GM21723 (cell line): ENCODE data around the gene LAMA2.

Experiments
- ATAC-seq: cut with Tn5 transposase; IDR thresholded peaks from one replicate; pipeline ENCODE4 v1.9.1; 2021; ENCODE audit warnings: mild to moderate bottlenecking, moderate library complexity; ENCODE audit not compliant: unreplicated experiment

LAMA2 gene

GRCh38 chr6:129206821-129207220 is 323.9 kb downstream of the LAMA2 start:
- ATAC-seq: no peak

- ATAC-seq: no peak
These were observed 324.9 kb downstream of the LAMA2 start for GRCh38 chr6:129207832-129208231.

GRCh38 chr6:129208415-129209034 is 325.6 kb downstream of the LAMA2 start:
- ATAC-seq: no peak

DNA sequence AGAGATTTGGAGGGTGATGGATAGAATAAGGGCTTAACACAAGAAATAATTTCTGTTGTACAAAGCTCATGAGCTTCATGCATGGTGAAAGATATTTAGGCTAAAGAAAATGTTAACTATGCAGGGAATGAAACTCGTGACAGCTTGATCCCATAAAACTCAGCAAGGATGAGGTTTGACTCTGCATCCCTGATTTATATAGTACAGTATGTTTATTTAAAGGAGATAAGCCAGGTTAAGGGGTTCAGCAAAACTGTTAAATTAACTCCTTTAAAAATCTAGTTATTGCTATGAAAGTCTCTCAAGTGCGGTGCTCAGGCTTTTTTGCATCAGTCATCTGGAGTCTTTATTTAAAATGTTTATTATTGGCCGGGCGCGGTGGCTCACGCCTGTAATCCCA is 326.4 kb downstream of the LAMA2 start:
- no peak for ATAC-seq

GRCh38 chr6:129210684-129211083 is 327.7 kb downstream of the LAMA2 start:
- ATAC-seq: no peak

DNA sequence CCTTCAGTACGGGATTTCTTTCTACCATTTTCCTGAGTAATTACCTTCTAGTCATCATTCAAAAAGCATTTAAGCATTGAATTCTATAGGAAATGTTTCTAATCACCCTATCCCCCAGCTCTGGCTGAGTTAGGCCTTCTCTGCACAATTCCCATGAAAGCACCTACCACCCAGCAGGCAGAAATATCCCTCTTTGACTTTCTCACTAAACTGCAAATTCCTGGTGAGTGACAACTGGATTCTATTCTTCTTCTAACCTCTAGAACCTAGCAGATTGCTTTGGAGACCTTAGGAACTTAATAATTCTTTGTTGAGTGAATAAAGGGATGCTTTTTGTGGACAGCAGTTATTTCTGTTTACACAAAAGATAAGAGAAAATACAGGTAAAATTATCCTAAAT is 328.7 kb downstream of the LAMA2 start:
- ATAC-seq: no peak

DNA sequence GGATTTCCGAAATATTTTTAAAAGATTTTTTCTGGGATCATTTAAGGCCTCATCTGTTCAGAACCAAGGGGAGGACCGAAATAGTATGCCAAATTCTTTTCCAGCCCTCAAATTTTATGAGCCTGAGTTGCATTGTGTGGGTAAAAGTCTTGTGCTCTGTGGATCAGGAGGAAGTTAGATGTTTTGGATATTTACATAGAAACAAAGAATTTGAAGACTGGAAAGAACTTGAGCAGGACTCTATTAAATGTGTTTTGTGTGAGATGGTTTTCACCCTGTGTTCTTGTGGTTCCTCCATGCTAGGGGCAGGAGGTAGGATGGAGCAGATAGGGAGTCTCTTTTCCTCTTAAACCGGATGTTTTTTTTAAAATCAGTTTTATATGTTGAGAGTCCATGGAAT is 329.1 kb downstream of the LAMA2 start:
- ATAC-seq: no peak

GRCh38 chr6:129215246-129215645 is 332.3 kb downstream of the LAMA2 start:
- no peak for ATAC-seq

DNA sequence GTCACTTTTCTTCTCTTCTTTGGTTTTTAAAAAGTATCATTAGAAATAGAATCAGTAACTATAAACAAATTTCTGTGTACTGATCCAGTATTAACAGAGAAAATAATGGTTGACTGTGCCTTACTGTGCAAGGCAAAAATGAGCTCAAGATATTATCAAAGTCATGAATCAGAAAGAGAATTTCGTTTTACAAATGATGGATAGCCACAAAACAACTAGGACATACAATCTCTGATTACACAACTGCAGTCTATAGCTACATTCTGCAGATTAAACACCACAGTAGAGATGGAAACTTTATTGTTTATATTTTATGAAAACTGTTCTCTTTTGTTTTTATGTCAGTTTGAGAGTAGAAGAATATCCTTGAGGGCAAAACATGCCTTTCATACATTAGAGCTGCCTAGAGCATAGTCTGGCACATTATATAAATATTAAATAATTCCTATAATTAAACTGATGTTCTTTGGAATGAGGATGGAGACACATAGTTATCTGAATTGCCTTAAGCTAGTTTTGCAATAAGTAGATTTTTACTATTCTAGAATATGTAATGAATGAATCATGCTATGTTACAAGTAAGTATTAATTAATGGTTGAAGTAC is 333.1 kb downstream of the LAMA2 start:
- no peak for ATAC-seq

- no peak for ATAC-seq
These were observed 334.8 kb downstream of the LAMA2 start for GRCh38 chr6:129217701-129218100.

DNA sequence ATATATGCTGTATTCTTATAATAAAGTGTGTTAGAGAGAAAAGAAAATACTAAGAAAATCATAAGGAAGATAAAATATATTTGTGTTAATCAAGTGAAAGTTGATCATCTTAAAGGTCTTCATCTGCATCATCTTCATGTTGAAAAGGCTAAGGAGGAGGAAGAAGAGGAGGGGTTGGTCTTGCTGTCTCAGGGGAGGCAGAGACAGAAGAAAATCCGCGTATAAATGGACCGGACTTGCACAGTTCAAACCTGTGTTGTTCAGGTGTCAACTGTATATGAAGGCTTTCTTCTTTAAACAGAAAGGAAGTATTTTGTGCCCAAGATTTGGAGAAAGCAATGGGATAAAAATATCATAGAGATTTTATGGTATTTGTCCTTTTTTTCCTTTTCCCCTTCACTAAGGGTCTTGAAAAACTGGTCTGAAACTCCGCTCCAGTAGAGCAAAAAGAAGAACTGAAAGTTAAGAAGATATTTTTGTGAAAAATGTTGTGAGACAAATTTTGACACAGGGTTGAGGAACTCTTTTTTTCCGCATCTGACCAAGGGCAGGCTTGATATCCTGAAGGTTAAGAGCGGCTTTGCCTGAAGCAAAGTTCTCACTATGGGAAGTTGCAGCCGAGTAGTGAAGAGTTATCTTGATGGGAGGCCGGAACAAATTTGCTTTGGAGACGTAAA is 350.7 kb downstream of the LAMA2 start:
- peak; percentile 59 for ATAC-seq

DNA sequence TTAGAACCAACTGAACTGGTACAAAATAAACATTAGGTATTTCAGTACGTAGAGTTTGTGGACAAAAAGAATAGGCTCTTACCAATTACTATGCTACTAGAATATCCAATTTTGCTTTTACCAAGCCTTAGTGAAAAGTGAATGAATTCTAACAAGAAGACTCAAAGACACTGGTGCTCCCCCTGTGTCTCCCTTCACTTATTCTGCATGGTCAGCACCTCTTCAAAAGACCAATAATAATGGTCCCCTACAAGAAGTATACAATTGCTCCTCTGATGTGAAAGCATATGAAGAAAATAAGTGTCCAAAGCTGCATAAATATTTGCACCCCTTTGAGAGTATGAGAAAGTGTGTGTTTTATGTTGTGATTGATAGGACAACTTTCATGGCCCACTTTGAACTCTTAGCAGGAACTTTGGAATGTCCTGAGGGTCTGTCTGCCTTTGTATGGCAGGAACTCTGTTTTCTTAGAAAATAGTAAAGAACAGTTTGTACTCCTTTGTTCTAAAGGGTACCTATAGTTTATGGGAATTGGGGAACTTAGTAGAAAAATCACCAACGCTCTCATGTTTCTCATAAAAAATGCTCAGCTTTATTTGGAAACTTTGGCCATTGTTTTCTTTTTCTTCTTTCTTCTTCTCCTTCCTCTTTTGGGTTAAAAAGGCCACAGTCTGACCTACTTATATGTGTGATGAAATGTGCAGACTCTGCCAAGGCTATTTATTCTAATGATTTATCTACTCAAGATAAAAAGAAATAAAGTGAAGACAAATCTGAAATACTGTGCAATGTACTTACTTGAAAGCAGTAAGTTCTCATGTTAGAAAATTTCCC is 352.4 kb downstream of the LAMA2 start:
- no peak for ATAC-seq

DNA sequence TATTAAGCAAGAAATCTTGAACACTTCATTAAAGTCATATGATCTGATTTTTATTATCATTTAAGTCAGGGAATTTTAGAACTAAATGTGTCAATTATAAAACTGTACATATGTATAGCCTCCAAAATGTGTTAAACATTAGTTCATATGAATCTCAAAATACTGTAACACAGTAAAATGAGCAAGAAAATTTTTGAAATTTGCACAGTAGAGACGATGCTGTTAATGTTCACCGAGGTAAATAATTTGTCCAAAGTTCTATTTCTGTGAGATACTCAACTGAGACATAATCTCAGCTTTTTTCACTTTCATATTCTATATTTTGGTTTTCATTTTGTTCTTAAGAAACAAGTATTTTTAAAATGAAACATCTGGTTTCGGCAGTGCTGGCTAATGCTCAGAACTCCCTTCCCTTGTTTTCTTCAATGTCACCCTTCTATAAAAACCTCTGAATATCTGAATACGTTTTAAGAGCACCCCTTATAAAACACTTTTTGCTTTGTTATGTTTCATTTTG is 353.1 kb downstream of the LAMA2 start:
- ATAC-seq: peak; percentile 74

- no peak for ATAC-seq
These were observed 356.1 kb downstream of the LAMA2 start for GRCh38 chr6:129238991-129239390.

DNA sequence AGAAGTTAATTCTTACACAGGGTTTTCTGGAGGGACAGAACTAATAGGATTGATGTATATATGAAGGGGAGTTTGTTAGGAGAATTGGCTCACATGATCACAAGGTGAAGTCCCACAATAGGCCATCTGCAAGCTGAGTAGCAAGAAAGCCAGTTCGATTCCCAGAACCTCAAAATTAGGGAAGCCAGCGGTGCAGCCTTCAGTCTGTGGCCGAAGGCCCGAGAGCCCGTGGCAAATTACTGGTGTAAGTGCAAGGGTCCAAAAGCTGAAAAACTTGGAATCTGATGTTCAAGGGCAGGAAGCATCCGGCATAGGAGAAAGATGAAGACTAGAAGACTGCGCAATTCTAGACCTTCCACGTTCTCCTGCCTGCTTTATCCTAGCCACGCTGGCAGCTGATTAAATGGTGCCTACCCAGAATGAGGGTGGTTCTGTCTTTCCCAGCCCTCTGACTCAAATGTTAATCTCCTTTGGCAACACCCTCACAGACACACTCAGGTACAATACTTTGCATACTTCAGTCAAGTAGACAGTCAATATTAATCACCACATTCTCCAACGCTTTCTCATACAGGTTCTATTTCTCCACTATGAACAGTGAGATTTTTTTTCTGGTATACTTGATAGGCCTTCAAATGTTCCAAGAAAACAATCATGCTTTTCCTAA is 357.0 kb downstream of the LAMA2 start:
- ATAC-seq: no peak

- ATAC-seq: no peak
These were observed 357.5 kb downstream of the LAMA2 start for GRCh38 chr6:129240492-129240853.

DNA sequence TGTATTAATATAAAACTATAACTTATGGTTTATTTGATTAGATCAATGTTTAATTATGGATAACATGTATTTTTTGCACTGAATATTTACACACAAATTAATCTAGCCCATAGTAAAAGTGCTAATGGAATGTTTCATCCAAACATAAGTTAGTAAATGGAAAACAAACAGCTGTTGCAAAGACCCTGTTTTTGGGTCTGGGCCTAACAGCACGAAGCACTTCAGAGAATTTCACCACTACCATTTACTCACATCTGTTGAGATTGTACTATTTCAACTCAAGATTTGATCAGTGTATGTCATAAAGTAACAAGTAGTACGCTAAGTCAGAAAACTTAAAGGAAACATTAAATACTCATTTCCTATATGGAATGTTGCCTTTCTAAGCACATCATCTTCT is 359.6 kb downstream of the LAMA2 start:
- ATAC-seq: no peak

GRCh38 chr6:129243377-129243776 is 360.4 kb downstream of the LAMA2 start:
- ATAC-seq: no peak

GRCh38 chr6:129248946-129249345 is 366.0 kb downstream of the LAMA2 start:
- no peak for ATAC-seq

DNA sequence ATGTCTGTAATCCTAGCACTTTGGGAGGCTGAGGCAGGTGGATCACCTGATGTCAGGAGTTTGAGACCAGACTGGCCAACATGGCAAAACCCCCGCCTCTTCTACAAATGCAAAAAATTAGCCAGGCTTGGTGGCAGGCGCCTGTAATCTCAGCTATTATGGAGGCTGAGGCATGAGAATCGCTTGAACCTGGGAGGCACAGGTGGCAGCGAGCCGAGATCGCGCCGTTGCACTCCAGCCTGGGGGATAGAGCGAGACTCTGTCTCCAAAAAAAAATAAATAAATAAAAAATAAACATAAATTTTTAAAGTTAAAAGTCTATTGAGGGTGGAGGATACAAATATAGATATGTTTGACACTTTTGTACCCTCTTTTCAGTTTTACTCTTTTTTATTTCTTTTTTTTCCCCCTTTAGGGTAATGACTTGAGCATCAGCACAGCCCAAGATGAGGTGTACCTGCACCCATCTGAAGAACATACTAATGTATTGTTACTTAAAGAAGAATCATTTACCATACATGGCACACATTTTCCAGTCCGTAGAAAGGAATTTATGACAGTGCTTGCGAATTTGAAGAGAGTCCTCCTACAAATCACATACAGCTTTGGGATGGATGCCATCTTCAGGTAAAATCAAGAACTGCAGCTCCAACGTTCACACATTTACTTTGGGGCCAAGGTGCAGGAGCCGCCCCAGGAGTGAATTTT is 368.9 kb downstream of the LAMA2 start:
- peak; percentile 90 for ATAC-seq
